Neural cell (in vitro differentiated cells): ENCODE results near the gene ZNF615.
"Not testable (repeated sequence)": the region's sequence is repeated elsewhere in the genome, so short reads cannot be mapped to it uniquely, and the experiment has no call there.

Experiments
- CTCF ChIP-seq: fragments of 450-650 bp; IDR thresholded peaks from 2 replicates; pipeline ENCODE4 v1.5.1; 2014; ENCODE audit warnings: antibody characterized with exemption, mild to moderate bottlenecking, moderate library complexity; ENCODE audit not compliant: poor library complexity, severe bottlenecking
- EP300 ChIP-seq: fragments of 450-650 bp; conservative IDR thresholded peaks from 2 replicates; pipeline ENCODE4 v1.6.1; 2014; ENCODE audit warnings: antibody characterized with exemption, mild to moderate bottlenecking, moderate library complexity; ENCODE audit not compliant: poor library complexity, severe bottlenecking
- EZH2 ChIP-seq: fragments of 200-600, 300-800 bp; shearing (Covaris generic), sonication (generic); IDR thresholded peaks from 2 replicates; pipeline ENCODE4 v1.6.1; 2014; ENCODE audit warnings: antibody characterized with exemption, low read length, borderline replicate concordance, mild to moderate bottlenecking; ENCODE audit not compliant: insufficient read depth, poor library complexity, severe bottlenecking
- POLR2AphosphoS5 ChIP-seq: IDR thresholded peaks from 2 replicates; pipeline ENCODE4 v1.6.1; 2012
- TAF1 ChIP-seq: IDR thresholded peaks from 2 replicates; pipeline ENCODE4 v1.6.1; 2012; ENCODE audit warnings: low read depth

- TF ChIP-seq TAF1, EZH2, EP300, POLR2AphosphoS5, CTCF: not testable (repeated sequence)
Observed at GRCh38 chr19:51980926-51981325, 27.1 kb downstream of the ZNF615 start.
